Epidermal melanocyte (primary cell): ENCODE measurements around the gene HBZ.
"Not testable (repeated sequence)": the region's sequence is repeated elsewhere in the genome, so short reads cannot be mapped to it uniquely, and the experiment has no call there.

Source experiments
- DNase-seq: peaks from one replicate; pipeline ENCODE4 v3.0.0; 2011; ENCODE audit warnings: low spot score; ENCODE audit not compliant: insufficient read length

Gene HBZ

DNA sequence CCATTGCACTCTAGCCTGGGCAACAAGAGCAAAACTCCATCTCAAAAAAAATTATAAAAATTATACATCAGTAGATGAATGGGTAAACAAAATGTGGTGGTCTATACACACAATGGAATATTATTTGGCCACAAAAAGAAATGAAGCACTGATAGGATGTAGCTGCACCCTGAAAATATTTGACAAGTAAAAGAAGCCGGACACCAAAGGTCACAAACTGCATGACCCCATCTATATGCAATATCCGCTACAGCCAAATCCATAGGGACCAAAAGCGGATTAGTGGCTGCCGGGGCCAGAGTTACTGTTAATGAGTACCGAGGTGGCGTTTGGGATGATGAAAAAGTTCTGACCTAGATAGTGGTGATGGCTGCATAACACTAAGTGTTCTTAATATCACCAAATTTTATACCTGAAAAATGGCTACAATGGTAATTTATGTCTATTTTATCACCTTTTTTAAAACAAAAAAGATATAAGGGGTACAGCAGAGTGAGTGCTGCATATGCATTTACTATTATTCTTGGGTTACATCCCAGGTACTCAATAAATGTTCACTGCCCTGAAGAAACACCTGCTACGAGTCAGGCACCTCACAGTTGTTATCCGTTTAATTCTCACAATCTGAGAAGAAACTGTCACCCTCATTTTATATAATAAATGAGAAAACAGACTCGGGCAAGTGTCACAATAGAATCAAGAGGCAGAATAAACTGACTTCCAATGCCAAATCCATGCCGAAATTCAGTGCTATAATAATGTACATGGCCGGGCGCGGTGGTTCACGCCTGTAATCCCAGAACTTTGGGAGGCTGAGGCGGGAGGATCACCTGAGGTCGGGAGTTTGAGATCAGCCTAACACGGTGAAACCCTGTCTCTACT is 27.0 kb downstream of the HBZ start:
- DNase-seq: no peak

DNA sequence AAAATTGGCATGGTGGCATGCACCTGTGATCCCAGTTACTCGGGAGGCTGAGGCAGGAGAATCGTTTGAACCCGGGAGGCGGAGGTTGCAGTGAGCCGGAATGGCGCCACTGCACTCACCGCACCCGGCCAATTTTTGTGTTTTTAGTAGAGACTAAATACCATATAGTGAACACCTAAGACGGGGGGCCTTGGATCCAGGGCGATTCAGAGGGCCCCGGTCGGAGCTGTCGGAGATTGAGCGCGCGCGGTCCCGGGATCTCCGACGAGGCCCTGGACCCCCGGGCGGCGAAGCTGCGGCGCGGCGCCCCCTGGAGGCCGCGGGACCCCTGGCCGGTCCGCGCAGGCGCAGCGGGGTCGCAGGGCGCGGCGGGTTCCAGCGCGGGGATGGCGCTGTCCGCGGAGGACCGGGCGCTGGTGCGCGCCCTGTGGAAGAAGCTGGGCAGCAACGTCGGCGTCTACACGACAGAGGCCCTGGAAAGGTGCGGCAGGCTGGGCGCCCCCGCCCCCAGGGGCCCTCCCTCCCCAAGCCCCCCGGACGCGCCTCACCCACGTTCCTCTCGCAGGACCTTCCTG is 27.7 kb downstream of the HBZ start, which contains the start of gene HBQ1:
TSS of gene HBQ1 (plus strand) at position 359 of the 575 bp plus-strand sequence. CDS start at position 387, 28 bp downstream.
- DNase-seq: peak; percentile 74

DNA sequence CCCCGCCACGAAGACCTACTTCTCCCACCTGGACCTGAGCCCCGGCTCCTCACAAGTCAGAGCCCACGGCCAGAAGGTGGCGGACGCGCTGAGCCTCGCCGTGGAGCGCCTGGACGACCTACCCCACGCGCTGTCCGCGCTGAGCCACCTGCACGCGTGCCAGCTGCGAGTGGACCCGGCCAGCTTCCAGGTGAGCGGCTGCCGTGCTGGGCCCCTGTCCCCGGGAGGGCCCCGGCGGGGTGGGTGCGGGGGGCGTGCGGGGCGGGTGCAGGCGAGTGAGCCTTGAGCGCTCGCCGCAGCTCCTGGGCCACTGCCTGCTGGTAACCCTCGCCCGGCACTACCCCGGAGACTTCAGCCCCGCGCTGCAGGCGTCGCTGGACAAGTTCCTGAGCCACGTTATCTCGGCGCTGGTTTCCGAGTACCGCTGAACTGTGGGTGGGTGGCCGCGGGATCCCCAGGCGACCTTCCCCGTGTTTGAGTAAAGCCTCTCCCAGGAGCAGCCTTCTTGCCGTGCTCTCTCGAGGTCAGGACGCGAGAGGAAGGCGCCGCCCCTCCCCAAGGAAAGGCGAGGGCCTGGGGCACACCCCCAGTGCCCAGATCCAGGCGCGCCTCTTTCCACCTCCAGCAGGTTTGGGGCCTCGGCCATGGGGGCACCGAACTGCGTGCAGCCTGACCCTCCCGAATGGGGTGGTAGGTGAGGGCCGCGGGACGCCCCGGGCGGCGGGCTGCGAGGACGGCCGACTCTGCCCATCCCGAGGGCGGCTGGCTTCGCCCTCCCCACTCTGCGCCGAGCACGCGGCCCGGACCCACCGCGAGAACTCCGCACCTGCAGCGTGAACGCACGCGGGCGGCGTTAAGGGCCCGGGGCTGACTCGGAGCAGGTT is 28.5 kb downstream of the HBZ start:
- peak; percentile 45 for DNase-seq

DNA sequence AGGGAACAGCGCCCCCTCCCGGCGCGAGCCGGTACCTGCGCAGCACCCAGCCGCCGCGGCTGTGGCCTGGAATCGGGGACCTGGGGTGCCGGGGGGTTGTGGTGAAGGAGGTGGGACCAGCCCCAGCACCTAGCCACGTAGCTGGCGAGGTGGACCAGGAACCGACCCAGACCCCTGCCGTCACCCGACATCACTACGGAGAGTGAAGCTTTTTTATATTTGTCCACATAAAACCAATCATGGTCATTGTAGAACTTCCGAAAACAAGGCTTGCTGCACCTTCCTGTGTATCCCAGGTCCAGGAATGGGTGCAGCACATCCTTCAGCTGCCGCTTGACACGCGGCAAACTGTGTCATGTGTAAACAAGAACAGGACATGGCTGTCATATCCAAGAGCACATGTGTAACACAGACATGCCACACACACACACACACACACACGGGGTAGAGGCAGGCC is 29.1 kb downstream of the HBZ start:
- peak; percentile 87 for DNase-seq

DNA sequence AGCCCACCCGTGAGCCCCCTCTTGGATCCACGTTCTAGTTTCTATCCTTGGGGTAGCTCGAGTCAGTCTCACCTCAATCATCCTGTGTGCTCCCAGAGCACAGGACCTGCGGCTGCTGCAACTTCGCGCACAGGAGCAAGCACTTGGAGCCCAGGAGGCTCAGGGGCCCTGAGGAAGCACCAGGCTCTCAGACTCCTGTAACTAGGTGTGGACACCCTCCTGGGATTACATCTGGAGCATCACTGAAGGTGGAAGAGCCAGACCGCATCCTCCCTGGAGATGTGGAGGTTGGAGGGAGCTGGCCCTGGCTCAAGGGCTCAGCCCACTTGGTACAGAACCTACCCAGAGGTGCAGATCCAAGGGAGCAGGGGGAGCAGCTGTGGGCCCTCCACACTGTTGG is 30.6 kb downstream of the HBZ start:
- DNase-seq: no peak

GRCh38 chr16:185213-185612 is 32.8 kb downstream of the HBZ start:
- DNase-seq: no peak

- DNase-seq: no peak
These were observed 33.2 kb downstream of the HBZ start for GRCh38 chr16:185691-186090.

DNA sequence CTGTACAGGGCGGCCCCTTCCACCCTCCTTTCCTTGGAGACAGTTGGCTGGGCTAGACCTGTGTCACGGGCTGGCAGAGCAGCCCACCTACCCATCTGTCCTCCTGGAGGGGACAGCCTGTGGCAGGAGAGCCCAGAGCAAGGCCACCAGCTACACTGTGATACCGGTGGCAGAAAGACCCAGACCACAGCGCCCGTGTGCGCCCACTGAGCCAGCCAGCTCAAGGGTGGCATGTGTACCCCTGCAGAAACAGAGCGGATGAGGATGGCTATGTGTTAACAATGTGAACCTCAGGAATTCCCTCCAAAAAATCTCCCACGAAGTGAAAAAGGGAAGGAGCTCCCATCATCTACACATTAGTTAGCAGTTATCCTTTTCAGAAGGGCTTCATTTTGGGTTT is 34.9 kb downstream of the HBZ start:
- no peak for DNase-seq

DNA sequence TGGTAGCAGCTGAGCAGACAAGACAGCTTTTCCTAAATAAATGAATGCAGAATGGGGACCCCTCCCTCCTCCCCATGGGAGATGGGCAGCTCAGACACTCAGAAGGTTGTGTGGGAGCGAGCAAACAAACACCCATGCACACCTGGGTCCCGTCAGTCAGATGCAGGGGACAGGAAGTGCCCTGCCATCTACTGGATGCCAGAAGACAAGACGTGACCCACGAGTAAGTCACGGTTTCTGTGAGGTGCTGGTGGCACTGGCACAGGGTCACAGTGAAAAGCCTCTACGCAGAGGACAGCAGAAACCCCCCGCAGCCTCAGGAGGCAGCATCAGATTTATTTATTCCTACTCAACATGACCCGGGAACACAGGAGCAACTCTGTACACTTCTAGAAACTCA is 36.2 kb downstream of the HBZ start:
- DNase-seq: no peak

DNA sequence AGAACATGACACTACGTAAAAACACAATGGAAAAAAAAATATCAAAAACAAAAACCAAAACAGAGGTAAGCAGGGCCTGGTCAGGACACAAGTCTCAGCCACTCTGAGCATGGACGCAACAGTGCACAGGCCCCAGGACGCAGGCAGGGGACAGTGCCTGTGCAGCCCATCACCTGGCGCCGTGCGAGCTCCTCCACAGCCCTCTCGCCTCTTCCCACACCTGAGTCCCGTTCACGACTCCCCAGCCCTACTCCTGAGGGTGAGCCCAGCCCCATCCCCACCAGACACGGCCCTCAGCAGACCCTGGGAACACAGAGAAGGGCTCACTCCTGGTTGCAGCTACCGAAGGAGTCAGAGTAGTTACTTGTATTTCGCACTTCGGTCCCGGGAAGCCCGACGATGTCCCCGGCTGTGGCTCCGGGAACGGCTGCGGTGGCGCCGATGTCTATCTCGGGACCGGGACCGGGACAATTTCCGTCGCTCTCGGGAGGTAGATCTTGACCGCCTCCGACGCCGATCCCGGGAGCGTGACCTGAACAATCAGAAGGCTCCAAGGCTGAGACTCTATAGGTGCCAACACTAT is 37.3 kb downstream of the HBZ start:
- DNase-seq: no peak

GRCh38 chr16:191831-192230 is 39.4 kb downstream of the HBZ start:
- DNase-seq: no peak

DNA sequence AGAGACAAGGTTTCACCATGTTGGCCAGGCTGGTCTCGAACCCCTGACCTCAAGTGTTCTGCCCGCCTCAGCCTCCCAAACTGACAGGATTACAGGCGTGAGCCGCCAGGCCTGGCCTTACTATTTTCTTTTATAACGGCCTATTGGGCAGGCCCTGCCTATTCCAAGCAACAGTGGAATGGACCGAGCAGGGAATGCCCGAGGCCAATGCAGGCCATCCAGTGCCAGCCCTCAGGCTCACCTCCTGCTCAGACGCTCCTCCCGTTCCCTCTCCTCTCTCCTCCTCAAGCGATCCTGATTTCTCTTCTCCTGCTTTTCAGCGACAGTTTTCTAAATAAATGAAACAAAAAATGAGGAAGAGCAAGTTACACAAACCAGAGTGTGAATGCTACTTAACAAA is 40.2 kb downstream of the HBZ start:
- no peak for DNase-seq

DNA sequence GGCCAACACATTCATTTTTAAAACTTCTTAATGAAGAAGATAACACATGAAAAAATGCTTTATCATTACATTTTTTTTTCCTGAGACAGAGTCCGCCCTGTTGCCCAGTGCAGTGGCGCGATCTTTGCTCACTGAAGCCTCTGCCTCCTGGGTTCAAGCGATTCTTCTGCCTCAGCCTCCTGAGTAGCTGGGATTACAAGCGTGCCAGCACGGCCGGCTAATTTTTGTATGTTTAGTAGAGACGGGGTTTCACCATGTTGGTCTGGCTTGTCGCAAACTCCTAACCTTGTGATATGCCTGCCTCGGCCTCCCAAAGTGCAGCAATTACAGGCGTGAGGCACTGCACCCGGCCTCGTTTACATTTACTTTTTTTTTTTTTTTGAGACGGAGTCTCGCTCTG is 41.0 kb downstream of the HBZ start:
- no peak for DNase-seq

GRCh38 chr16:194516-194915 is 42.1 kb downstream of the HBZ start:
- DNase-seq: no peak

DNA sequence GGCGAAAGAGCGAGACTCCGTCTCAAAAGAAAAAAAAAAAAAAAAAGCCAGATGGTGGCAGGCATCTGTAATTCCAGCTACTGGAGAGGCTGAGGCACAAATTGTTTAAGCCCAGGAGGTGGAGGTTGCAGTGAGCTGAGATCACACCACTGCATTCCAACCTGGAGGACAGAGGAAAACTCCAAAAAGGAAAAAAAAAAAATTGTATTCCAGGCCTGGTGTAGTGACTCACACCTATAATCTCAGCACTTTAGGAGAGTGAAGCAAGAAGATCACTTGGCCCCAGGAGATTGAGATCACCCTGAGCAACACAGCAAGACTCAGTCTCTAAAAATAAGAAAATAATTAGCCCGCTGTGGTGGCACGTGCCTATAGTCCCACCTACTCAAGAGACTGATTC is 47.9 kb downstream of the HBZ start:
- no peak for DNase-seq

DNA sequence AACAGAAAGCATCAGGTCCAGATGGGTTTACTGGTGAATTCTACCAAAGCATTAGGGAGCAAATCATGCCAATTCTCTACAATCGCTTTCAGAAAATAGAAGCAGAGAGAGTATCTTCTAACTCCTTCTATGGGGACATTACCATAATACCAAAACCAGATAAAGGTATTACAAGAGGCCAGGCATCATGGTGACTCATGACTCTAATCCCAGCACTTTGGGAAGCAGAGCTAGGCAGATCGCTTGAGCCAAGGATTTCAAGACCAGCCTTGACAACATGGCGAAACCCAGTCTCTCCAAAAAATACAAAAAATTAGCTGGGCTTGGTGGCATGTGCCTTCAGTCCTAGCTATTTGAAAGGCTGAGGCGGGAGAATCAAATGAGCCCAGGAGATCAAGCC is 50.8 kb downstream of the HBZ start:
- no peak for DNase-seq

- DNase-seq: not testable (repeated sequence)
These were observed 51.6 kb downstream of the HBZ start for GRCh38 chr16:204046-204445.
